Stimulated activated CD4-positive, alpha-beta T cell treated with anti-CD3 and anti-CD28 coated beads, Interleukin-1b, Interleukin-23, amount 100 ng/mL, for 24 hours (primary cell): Measurements from ENCODE around the gene SPAG16.

Experiments
- DNase-seq, 4 experiments: peaks; one replicate each; pipeline ENCODE4 v3.0.0-alpha.2; 2020; ENCODE audit warnings: low read depth in 4 of 4, low spot score in 1 of 4

The SPAG16 gene

GRCh38 chr2:213787869-213788268, 503.6 kb downstream of the SPAG16 start:
- no peak for DNase-seq

DNA sequence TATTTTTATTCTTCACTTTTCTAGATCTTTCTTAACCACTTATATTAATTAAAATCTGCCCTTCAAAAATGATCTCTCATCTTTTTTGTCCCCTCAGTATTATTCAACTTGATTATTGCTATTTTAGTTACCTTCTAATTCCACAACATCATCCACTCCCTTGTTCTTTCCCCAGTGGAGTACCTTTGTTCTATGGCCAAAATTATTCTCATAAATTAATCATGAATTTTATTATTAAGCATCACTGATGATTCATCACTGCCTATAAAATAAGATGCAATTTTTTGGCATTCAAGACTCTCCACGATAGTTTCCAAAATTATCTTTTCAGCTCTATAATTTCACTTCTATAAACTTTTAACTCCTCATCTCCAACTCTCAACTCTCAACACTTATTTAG, 505.7 kb downstream of the SPAG16 start:
- no peak for DNase-seq

DNA sequence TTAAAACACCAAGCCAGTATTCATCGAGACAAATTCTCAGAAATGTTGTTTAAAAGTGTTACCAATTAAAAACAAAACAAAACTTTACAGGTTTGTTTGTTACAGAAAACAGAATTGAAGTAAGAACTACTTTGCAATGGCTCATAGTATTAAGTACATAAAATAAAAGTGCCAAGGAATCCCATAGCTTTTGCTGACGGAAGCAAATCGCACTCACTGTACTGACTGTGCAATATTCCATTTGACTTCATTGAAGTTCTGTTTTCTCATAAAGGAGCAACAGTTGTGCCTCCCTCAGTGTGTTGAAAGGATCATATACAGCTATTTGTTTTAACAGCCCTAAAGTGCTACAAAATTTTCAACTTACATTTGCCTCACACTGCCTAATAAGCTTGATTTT, 507.8 kb downstream of the SPAG16 start:
- DNase-seq: no peak

- no peak for DNase-seq
These were observed 522.0 kb downstream of the SPAG16 start for GRCh38 chr2:213806125-213806726.

DNA sequence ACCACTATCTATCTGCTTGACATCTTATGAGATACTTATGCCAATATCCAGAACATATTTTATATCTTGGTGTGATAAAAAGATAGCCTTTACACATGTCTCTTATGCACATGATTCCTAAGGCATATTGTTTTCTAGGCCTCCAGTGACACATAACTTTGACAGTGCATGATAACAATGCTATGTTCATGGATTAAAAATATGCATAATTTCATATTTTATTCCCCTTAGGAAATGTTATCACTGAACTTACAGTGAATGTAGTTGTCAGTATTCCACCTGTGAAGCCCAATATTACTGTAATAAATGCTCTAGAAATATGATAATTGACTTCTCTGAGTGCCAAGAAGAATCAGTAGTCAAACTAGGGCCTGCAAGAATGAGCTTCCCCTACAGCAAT, 532.3 kb downstream of the SPAG16 start:
- no peak for DNase-seq

DNA sequence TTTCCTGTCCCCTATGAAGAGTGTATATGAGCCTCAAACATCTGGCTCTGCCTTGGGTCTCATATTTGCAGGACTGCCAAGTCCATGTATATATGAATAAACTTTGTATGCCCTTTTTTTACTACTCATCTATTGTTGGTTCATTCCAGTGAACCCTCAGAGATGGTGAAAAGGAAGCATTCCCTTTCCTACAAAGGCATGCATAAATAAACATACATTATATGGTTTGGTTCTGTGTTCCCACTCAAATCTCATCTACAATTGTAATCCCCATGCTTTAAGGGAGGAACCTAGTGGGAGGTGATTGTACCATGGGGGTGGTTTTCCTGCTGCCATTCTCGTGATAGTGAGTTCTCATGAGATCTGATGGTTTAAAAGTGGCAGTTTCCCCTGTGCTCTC, 534.2 kb downstream of the SPAG16 start:
- DNase-seq: no peak

GRCh38 chr2:213834331-213834730, 550.1 kb downstream of the SPAG16 start:
- DNase-seq: no peak

- DNase-seq: no peak
These were observed 550.5 kb downstream of the SPAG16 start for GRCh38 chr2:213834746-213835145.

GRCh38 chr2:213846856-213847255, 562.6 kb downstream of the SPAG16 start:
- no peak for DNase-seq

- DNase-seq: no peak
These were observed 563.1 kb downstream of the SPAG16 start for GRCh38 chr2:213847316-213847715.

DNA sequence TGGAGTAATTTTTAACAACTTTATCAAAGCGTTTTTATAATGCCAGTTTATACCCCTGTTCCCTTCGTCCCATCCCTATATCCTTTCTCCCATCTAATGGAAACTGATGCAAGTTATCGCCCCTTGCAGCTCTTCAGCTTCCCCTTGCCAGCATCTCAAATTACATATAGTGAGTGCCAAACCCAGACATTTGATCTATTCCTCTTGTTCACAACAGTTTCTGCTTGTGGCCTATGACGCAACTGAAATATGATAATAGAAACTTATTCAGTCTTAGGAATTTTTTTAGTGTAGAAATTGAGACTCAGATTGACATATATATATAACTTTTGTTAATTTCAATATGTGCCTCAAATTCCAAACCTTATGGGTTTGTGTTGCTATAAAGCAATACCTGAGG, 564.4 kb downstream of the SPAG16 start:
- no peak for DNase-seq

GRCh38 chr2:213861638-213862037, 577.4 kb downstream of the SPAG16 start:
- no peak for DNase-seq

- DNase-seq: no peak
These were observed 578.3 kb downstream of the SPAG16 start for GRCh38 chr2:213862407-213863076.

- no peak for DNase-seq
These were observed 579.3 kb downstream of the SPAG16 start for GRCh38 chr2:213863541-213863940.

GRCh38 chr2:213868526-213868925, 584.3 kb downstream of the SPAG16 start:
- no peak for DNase-seq

GRCh38 chr2:213885485-213885884, 601.2 kb downstream of the SPAG16 start:
- DNase-seq: no peak

DNA sequence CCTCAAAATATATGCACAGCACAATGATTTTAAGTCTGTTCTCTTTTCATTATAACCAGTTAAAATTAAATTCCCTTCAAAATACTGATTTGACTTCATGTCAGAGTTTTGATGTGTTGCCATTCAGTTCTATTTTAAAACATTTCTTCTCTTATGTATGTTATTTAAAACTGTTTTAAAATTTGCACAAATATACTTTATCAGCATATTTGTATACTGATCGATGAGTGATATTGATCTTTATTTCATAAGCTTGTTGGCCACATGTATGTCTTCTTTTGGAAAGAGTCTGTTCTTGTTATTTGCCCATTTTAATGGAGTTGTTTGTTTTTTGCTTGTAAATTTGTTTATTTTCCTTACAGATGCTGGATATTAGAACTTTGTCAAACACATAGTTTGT, 630.2 kb downstream of the SPAG16 start:
- no peak for DNase-seq

DNA sequence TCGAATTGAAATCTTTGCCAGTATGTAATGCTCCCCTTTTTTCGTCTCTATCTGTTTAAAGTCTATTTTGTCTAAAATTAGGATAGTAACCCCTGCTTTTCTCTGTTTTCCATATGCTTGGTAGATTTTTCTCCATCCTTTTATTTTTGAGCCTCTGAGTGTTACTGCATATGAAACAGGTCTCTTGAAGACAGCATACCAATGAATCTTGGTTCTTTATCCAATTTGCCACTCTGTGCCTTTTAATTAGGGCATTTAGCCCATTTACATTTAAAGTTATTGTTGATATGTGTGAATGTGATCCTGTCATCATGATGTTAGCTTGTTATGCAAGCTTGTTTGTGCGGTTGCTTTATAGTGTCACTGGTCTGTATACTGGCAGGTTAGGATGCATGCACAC, 635.8 kb downstream of the SPAG16 start:
- no peak for DNase-seq

DNA sequence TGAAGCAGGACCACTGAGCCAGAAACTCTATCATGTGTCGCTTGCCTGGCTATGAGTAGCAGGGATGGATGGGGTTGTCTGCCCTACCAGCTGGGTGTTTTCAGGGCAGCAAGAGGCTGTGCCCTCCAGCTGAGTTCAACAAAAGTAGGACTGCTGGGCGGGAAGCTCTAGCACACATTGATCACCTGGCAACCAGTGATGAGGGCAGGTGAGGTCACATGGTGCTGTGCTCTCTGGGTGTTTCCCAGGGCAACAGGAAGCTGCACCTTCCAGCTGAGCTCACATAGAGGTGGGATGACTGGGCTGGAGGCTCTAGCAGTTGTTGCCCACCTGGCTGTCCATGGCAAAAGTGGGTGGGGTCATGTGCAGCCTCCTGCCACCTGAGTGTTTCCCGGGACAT, 639.3 kb downstream of the SPAG16 start:
- no peak for DNase-seq

- DNase-seq: no peak
These were observed 650.3 kb downstream of the SPAG16 start for GRCh38 chr2:213934560-213934959.

DNA sequence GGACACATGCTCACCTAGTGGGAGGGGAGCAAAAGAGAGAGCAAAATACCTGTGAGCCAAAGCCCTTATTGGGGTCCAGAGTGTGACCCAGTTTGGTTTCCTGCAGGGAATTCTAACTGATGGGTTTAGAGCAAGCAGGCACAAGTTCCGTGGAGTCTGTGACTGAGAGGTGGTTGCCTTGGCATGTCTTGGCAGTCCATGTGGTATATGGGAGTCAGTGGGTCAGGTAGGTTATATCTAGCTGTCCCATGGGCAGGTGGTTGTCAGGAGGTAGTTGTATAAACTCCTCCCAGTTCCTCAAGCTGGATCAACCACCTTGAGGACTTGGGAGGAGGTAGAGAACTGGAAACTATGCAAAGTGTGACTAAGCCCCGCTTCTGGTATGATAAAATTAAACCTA, 673.8 kb downstream of the SPAG16 start:
- DNase-seq: no peak

DNA sequence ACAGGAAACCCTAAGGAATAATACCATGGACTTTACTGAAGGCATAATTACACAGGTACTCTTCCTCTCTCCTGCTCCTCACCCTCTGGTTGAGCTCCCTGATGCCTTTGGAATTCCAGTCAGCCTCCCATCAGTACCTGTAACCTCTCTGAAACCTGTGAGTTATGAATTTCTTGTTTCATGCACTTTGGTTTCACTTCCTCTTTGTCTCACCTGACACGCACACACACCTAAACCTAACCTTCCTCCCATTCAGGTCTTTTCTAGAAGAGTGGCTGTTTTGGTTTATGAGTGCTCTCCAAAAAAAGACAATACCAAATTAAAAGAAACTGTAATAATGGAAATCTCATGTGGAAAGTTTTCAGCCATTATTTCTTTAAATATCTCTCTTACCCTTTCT, 675.3 kb downstream of the SPAG16 start:
- DNase-seq: no peak

DNA sequence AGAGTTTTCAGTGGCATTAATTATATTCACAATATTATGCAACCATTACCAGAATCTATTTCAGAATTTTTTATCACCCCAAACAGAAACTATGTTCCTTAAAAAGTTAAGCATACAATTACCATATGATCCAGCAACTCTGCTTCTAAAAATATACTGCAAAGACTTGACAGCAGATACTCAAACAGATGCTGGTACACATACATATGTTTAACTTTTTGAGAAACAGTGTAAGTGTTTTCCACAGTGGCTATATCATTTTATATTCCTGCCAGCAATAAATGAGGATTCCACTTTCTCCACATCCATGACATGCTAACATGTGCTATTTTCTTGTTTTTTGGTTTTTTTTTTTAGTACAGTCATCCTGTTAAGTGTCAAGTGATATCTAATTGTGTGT, 687.3 kb downstream of the SPAG16 start:
- no peak for DNase-seq
